Keratinocyte (primary cell): Measurements from ENCODE around the gene EPHA3. TPM values are rescaled to one million over a fixed set of nuclear protein-coding genes. Genes with fewer than 3 reads are reported as not detected.

Experiments used
- DNase-seq: peaks from one replicate; pipeline ENCODE4 v3.0.0-alpha.2; 2011; ENCODE audit warnings: low read depth, missing footprints, low spot score
- FAIRE-seq: peaks from 2 replicates; lab custom pipeline; 2011; peaks lifted over from hg19 to GRCh38; lab: Jason Lieb, UNC
- H2AFZ ChIP-seq: 2 replicates; pipeline ENCODE4 v1.6.0; 2012; ENCODE audit warnings: low read length, control low read depth, inconsistent platforms; ENCODE audit not compliant: control insufficient read depth
- H3K27ac ChIP-seq: 2 replicates; pipeline ENCODE4 v1.5.1; 2011; ENCODE audit warnings: low read length; ENCODE audit not compliant: control insufficient read depth, insufficient read depth
- H3K27me3 ChIP-seq: 3 replicates; pipeline ENCODE4 v1.6.0; 2011; ENCODE audit warnings: low read length; ENCODE audit not compliant: control insufficient read depth, insufficient read depth; ENCODE audit errors: extremely low read depth
- H3K36me3 ChIP-seq, 2 experiments: 2 replicates in 1 of 2; 3 replicates in 1 of 2; pipeline ENCODE4 v1.5.1; 2011; ENCODE audit warnings: low read length in 2 of 2, mild to moderate bottlenecking in 1 of 2; ENCODE audit not compliant: control insufficient read depth in 2 of 2, insufficient read depth in 2 of 2; ENCODE audit errors: extremely low read depth in 1 of 2
- H3K4me1 ChIP-seq: 3 replicates; pipeline ENCODE4 v1.5.1; 2011; ENCODE audit warnings: low read length; ENCODE audit not compliant: control insufficient read depth, insufficient read depth; ENCODE audit errors: extremely low read depth
- H3K4me2 ChIP-seq: 3 replicates; pipeline ENCODE4 v1.6.0; 2011; ENCODE audit warnings: low read depth, low read length; ENCODE audit not compliant: control insufficient read depth, insufficient read depth; ENCODE audit errors: extremely low read depth
- H3K4me3 ChIP-seq, 3 experiments: fragments of 200-600 bp in 1 of 3; sonication (generic) in 1 of 3; 2 replicates in 2 of 3; 3 replicates in 1 of 3; pipeline ENCODE4 v1.5.1; 2011 to 2016; ENCODE audit warnings: low read length in 3 of 3, mild to moderate bottlenecking in 3 of 3, control low read depth in 2 of 3, inconsistent platforms in 1 of 3, low read depth in 1 of 3, mixed read lengths in 1 of 3, mixed run types in 1 of 3, moderate library complexity in 1 of 3; ENCODE audit not compliant: control insufficient read depth in 2 of 3, insufficient read depth in 2 of 3; ENCODE audit errors: extremely low read depth in 1 of 3
- H3K79me2 ChIP-seq: 2 replicates; pipeline ENCODE4 v1.6.0; 2012; ENCODE audit warnings: low read length; ENCODE audit not compliant: control insufficient read depth, insufficient read depth
- H3K9ac ChIP-seq: 3 replicates; pipeline ENCODE4 v1.6.0; 2011; ENCODE audit warnings: low read length; ENCODE audit not compliant: control insufficient read depth, insufficient read depth; ENCODE audit errors: extremely low read depth
- H3K9me1 ChIP-seq: 3 replicates; pipeline ENCODE4 v1.6.0; 2011; ENCODE audit warnings: low read length; ENCODE audit not compliant: control insufficient read depth, insufficient read depth; ENCODE audit errors: extremely low read depth
- H3K9me3 ChIP-seq: 2 replicates; pipeline ENCODE4 v1.5.1; 2012; ENCODE audit warnings: low read depth, low read length; ENCODE audit not compliant: control insufficient read depth
- H4K20me1 ChIP-seq: 3 replicates; pipeline ENCODE4 v1.6.0; 2011; ENCODE audit warnings: low read length; ENCODE audit not compliant: control insufficient read depth, insufficient read depth; ENCODE audit errors: extremely low read depth
- CTCF ChIP-seq, 3 experiments: IDR thresholded peaks in 1 of 3; conservative IDR thresholded peaks in 1 of 3; optimal IDR thresholded peaks in 1 of 3; 2 replicates in 2 of 3; 3 replicates in 1 of 3; pipeline versions ENCODE3 to v1.5.1; 2011; ENCODE audit warnings: low read length in 3 of 3, mild to moderate bottlenecking in 3 of 3, moderate library complexity in 2 of 3, control low read depth in 1 of 3, inconsistent platforms in 1 of 3; ENCODE audit not compliant: insufficient read depth in 2 of 3; ENCODE audit errors: extremely low read depth in 1 of 3
- EZH2 ChIP-seq: IDR thresholded peaks from one replicate; pipeline ENCODE4 v1.6.1; 2012; ENCODE audit warnings: inconsistent platforms, mild to moderate bottlenecking, low read length, moderate library complexity
- dilution Hi-C: fragments of 300-500 bp; cut with MboI; formaldehyde crosslinking; loops from one replicate; pipeline ENCODE4 v1.7.0; 2020; ENCODE audit warnings: low sequenced_read_pairs; ENCODE audit not compliant: extremely low pct_ligation_motif_present
- polyA plus RNA-seq, 5 experiments: library from polyadenylated mRNA; depleted of rRNA in 3 of 5; stranded (reverse) in 3 of 5; stranded (forward) in 1 of 5; unstranded in 1 of 5; fragments of >200 nt; gene quantifications; 1 replicate in 1 of 5; 2 replicates in 3 of 5; 3 replicates in 1 of 5; pipeline versions ENCODE4 v1.2.1 to v1.2.3, GENCODE V29; 2011 to 2012; ENCODE audit warnings: missing spikeins in 2 of 5, low read depth in 1 of 5, low replicate concordance in 1 of 5

Gene EPHA3
- polyA plus RNA-seq, 1 donor (not counting 4 experiments of a cell fraction or from before 2014, with no cell fraction given), result 0.13 TPM

DNA sequence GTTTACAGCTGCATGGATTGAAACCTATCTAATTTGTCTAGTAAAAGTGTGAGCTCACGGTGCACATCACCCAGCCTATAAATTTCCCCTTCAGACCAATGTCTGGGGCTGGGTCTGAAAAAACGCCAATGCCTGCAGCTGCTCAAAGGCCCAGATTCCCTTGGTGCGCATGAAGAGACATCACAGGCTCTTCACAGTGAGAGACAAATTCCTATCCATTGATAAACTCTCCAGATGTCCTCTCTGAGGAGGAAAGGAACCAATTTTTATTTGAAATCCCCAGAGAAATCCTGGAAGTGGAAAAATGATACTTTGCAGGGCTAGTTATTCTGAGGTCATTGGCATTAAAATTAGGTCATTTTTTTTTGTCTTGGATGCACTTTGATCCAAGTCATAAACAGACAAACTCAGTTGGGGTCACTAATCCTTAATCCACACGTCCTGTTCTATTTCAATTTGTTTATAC, 360.5 kb downstream of the EPHA3 start:
- no peak overlapping the region for H3K4me2 ChIP-seq
- no peaks in the 10 kb centered on the region for H4K20me1 ChIP-seq
- H3K4me1 ChIP-seq, result no peaks in the 10 kb centered on the region
- no peak for DNase-seq
- no peaks in the 10 kb centered on the region for H3K27me3 ChIP-seq
- no peaks in the 10 kb centered on the region for H3K79me2 ChIP-seq
- no peak overlapping the region for H3K9ac ChIP-seq
- H3K9me1 ChIP-seq, result no peaks in the 10 kb centered on the region
- H3K27ac ChIP-seq, result no peak overlapping the region
- H3K36me3 ChIP-seq, result no peaks in the 10 kb centered on the region
- no peak overlapping the region for H2AFZ ChIP-seq
- no peak overlapping the region for H3K4me3 ChIP-seq
- no peak for FAIRE-seq
- TF ChIP-seq EZH2, result no peak
- no peak for TF ChIP-seq CTCF (optimal IDR thresholded peaks at IDR 0.05 in 1 of 3, IDR thresholded peaks at IDR 0.05 in 1 of 3, conservative IDR thresholded peaks at IDR 0.05 in 1 of 3; ENCODE audit: extremely low read depth in 1 of 3, insufficient read depth in 2 of 3, low read length in 3 of 3)
- no peaks in the 10 kb centered on the region for H3K9me3 ChIP-seq
- dilution Hi-C loops, result no loop called here

DNA sequence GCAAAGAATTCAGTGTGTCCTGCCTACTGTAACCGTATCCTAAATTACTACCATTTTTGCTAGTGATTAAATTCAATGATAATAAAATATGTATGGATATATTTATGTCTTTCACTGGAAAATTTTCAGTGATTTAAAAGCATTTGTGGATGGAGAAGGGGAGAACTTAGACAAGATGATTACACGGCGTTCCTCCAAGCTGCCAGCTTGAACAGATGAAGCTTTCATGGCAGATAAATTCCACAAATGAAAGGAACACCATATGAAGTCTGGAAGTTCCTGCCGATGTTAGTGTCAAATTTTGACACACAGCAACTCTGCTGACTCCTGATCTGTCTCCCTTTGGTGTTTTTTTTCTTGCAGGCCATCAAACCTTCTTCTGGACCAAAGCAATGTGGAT, 364.7 kb downstream of the EPHA3 start:
- no peak overlapping the region for H3K9ac ChIP-seq
- TF ChIP-seq CTCF (optimal IDR thresholded peaks at IDR 0.05 in 1 of 3, IDR thresholded peaks at IDR 0.05 in 1 of 3, conservative IDR thresholded peaks at IDR 0.05 in 1 of 3; ENCODE audit: extremely low read depth in 1 of 3, insufficient read depth in 2 of 3, low read length in 3 of 3) (no peak), EZH2 (no peak)
- H3K36me3 ChIP-seq, result no peaks in the 10 kb centered on the region
- no peak overlapping the region for H3K4me3 ChIP-seq
- no peak overlapping the region for H2AFZ ChIP-seq
- dilution Hi-C loops, result no loop called here
- no peaks in the 10 kb centered on the region for H3K79me2 ChIP-seq
- no peaks in the 10 kb centered on the region for H3K9me1 ChIP-seq
- H3K9me3 ChIP-seq, result no peaks in the 10 kb centered on the region
- H3K4me2 ChIP-seq, result no peak overlapping the region
- H3K27me3 ChIP-seq, result no peaks in the 10 kb centered on the region
- no peak for DNase-seq
- H4K20me1 ChIP-seq, result no peaks in the 10 kb centered on the region
- no peaks in the 10 kb centered on the region for H3K4me1 ChIP-seq
- H3K27ac ChIP-seq, result no peak overlapping the region
- no peak for FAIRE-seq
